Measurements from ENCODE around the gene ZNF134. TPM values are rescaled to one million over a fixed set of nuclear protein-coding genes. Genes with fewer than 3 reads are reported as not detected.

The ZNF134 gene
- total RNA-seq, result 10 to 100 TPM; 14.7 to 16.7 TPM

DNA sequence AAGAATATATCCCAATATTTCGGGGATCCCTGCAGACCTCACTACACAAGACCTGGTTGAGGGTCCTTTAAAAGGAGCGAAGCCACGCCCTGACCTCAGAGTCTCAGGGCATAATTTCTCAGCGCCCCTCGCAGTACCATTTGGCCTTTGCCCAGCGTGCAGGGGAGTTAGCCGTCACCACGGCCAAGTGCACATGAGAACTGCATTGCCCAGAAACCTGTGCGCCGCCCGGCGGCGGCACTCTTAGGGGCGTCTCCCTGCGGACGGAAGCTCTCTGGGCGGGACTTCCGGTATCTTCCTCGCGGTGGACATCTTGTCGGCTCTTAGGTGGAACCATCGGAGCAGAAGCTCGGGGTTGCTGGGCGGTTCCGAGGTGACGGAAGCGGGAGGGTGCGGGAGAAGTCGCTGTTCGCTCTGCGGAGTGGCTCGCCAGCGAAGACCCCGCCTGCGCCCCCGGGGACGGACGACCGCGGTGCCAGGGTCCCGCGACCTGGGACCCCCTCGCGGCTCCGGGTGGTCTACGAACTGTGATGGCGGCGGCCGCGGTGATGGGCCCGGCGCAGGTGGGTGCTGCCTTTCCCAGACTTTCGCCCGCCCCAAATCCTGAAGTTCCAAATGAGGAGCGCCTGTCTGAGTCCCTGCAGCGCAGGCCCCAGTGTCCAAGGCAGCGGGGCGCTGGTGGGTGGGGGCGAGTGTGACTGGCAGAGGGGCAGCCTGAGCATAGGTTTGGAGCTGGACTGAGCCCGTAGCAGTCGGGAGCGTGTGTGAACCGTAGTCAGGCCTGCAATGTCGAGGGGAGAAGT is at the start of gene ZNF134:
Gene ZNF134 (plus strand): TSS at position 302 of the 803 bp plus-strand sequence. CDS start 5,227 bp downstream, outside the sequence.
- peaks cover 18% of the 10 kb centered on the region for H3K4me1 Mint-ChIP-seq
- peaks cover 57% of the 10 kb centered on the region for H3K36me3 Mint-ChIP-seq (ENCODE audit: low read depth)
- peak within 1 kb of the TSS; percentile 72 for H3K27ac Mint-ChIP-seq
- peaks cover 64% of the 10 kb centered on the region for H3K9me3 Mint-ChIP-seq
- ChIA-PET CTCF (interaction anchor here (1.5 kb wide), 1 partner anchor 68 kb away, joined by 7 read pairs; the partner anchor contains the start of gene ZNF551), POLR2A (interaction anchor here (0.7 to 2.0 kb wide), 11 partner anchors 14 to 569 kb away, joined by 3 to 13 read pairs (median 4); partner anchors contain the start of genes ZNF211, ZNF274, ZNF416 and ZNF530)
- no peaks in the 10 kb centered on the region for H3K27me3 Mint-ChIP-seq
- H3K4me3 Mint-ChIP-seq, result peak within 1 kb of the TSS; percentile 87
- peak; percentile 92 for DNase-seq

DNA sequence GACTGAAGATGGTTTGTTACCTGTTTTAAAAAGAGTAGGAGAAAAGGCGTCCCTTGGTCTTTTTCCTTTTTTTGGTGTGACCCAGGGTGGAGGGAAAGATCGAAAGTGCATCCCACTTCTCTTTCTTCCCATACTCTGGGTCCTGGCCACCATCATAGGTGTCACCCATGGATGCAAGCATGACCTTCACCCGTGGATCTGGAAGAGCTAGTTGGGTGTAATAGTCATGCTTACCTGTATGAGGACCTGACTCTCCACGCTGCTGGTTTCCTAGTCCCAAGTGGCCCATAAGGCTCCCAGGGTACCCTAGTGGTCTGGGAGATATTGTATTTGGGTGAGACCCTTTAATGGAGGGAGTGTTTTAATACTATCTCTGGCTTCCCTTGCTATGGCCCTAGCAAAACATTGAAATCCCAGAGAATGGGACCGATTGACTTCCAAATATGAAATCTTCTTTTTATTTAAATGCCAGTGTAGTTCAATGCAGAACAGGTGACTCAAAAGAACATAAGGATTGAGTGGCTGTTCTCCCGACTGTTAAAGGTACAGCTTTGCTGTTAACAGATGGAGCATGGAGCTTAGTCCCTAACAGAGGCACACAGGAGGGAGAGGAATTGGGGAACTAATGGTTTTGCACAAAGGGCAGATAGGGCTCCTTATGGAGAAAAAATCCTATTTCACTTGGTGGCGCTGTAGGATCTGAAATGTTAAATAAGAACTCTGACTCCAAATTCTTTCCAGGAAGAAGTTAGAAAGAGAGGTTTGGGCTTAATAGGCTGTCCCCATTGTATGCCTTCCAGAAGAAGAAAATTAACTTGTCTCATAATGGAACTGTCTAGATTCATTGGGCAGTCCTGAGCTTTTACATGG is 47.4 kb upstream of the ZNF134 start:
- no peaks in the 10 kb centered on the region for H3K27me3 Mint-ChIP-seq
- no peak overlapping the region for H3K4me3 Mint-ChIP-seq
- H3K9me3 Mint-ChIP-seq, result peaks cover 78% of the 10 kb centered on the region
- POLR2A ChIA-PET, result no interaction called here
- CTCF ChIA-PET, result no interaction called here
- peaks cover 11% of the 10 kb centered on the region for H3K36me3 Mint-ChIP-seq (ENCODE audit: low read depth)
- no peaks in the 10 kb centered on the region for H3K4me1 Mint-ChIP-seq
- no peak overlapping the region for H3K27ac Mint-ChIP-seq
- DNase-seq, result no peak

DNA sequence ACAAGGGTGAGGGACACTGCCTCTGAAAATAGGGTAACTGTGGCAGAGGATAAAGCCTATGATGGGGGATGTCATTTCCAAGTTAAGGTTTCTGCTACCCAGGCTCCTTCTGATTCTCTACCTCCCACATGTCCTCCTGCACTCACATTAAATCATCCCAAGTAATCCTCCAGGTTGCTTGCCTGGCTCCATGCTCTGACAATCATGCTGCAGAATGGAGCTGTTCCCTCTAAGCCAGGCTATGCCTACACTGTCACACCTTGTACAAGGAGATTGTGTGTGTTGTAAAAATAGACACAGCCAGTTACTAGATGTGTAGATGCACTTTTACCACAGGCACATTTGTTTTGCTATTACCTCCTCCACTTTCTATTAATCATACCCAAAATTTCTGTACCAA is 43.3 kb upstream of the ZNF134 start:
- no peaks in the 10 kb centered on the region for H3K27me3 Mint-ChIP-seq
- no peak overlapping the region for H3K4me3 Mint-ChIP-seq
- H3K9me3 Mint-ChIP-seq, result peaks cover 86% of the 10 kb centered on the region
- DNase-seq, result no peak
- peaks cover 51% of the 10 kb centered on the region for H3K36me3 Mint-ChIP-seq (ENCODE audit: low read depth)
- ChIA-PET CTCF (no interaction called here), POLR2A (no interaction called here)
- no peak overlapping the region for H3K27ac Mint-ChIP-seq
- no peaks in the 10 kb centered on the region for H3K4me1 Mint-ChIP-seq

DNA sequence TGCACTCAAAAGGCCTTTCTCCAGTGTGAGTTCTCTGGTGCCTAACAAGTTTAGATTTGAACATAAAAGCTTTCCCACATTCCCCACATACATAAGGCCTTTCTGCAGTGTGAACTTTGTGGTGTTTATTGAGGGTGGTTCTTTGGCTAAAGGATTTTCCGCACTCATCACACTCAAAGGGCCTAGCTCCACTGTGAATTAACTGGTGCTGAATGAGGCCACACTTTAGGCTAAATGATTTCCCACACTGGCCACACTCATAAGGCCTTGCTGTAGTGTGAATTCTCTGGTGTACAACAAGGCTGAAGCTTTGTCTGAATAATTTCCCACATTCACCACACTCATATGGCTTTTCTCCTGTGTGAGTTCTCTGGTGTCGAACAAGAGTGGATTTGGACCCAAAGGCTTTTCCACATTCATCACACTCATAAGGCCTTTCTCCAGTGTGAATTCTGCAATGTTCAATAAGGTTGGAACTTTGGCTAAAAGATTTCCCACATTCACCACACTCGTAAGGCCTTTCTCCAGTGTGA is 41.6 kb upstream of the ZNF134 start:
- Mint-ChIP-seq H3K4me1 (peaks cover 9% of the 10 kb centered on the region), H3K36me3 (ENCODE audit: low read depth) (peaks cover 68% of the 10 kb centered on the region), H3K4me3 (no peak overlapping the region), H3K9me3 (peaks cover 86% of the 10 kb centered on the region), H3K27ac (no peak overlapping the region), H3K27me3 (no peaks in the 10 kb centered on the region)
- DNase-seq, result no peak
- POLR2A ChIA-PET, result no interaction called here
- CTCF ChIA-PET, result no interaction called here

DNA sequence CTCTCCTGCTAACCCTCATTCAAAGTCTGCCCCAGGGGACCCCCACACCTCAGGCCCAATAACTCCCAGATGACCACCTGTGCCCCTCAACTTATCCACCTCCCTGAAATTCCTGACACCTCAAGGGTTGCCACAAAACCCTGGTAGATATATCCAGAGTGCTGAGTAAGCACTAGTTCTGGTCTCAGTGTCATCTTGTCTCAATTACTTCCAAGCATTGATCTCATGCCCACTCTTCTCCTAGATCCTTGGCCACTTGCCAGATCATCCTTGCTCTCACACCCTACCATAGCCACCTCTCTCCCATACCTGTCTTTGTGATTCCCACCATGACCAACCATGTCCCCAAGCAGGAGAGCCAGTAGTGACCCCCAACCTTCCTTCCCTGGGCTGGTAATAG is 37.4 kb upstream of the ZNF134 start:
- H3K4me1 Mint-ChIP-seq, result peaks cover 21% of the 10 kb centered on the region
- DNase-seq, result no peak
- H3K27me3 Mint-ChIP-seq, result no peaks in the 10 kb centered on the region
- H3K36me3 Mint-ChIP-seq (ENCODE audit: low read depth), result peaks cover 77% of the 10 kb centered on the region
- H3K27ac Mint-ChIP-seq, result no peak overlapping the region
- ChIA-PET CTCF (no interaction called here), POLR2A (no interaction called here)
- H3K9me3 Mint-ChIP-seq, result peaks cover 72% of the 10 kb centered on the region
- peak overlapping the region; percentile 48 for H3K4me3 Mint-ChIP-seq

DNA sequence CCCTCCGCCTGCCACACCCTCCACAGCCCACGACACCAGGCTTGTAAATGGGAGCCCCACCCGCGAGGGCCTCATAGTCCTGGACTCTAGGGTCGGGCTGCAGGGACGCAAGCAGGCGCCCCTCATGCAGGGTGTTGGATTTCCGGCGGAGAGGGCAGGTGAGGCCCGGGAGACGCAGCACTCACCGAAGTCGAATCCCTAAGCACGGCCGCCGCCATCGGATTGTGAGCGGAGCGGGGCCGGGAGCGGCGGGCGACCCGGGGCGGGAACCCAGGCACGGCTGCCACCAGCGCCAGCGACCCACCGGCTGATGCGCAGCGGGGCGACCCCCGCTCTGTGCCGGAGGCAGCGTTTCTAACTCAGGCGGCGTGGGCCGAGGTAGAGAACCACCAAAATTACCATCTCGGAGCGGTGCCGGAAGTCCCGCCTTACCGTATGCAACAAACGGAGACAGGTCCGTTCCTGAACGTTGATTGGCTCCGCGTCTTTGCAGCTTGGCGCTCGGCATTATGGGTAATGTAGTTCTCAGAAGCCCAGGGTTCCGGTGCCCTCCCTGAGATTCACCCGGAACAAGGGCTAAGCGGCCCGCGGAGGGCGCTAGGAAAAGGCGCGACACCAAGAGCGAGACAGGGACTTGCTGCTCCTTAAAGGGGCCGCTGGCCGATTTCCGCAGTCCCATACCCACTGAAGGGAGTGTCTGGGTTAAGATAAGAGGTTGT is 35.4 kb upstream of the ZNF134 start, which contains the start of gene ZNF416:
Gene ZNF416 (minus strand): TSS at position 425 of the 719 bp plus-strand sequence. CDS start 207 bp downstream, at position 218.
- POLR2A ChIA-PET, result interaction anchor here (0.6 to 1.5 kb wide), 7 partner anchors 21 to 580 kb away, joined by 3 read pairs; partner anchors contain the start of genes TRAPPC2B, ZNF134, ZNF530 and ZNF547
- peak within 1 kb of the TSS; percentile 80 for H3K4me3 Mint-ChIP-seq
- H3K36me3 Mint-ChIP-seq (ENCODE audit: low read depth), result peaks cover 67% of the 10 kb centered on the region
- no peaks in the 10 kb centered on the region for H3K27me3 Mint-ChIP-seq
- DNase-seq, result peak; percentile 96
- peaks cover 24% of the 10 kb centered on the region for H3K4me1 Mint-ChIP-seq
- CTCF ChIA-PET, result interaction anchor here (0.6 to 1.4 kb wide), 3 partner anchors 78 to 424 kb away, joined by 3 to 5 read pairs (median 3); partner anchors contain the start of genes ZNF551 and ZNF606
- peak within 1 kb of the TSS; percentile 67 for H3K27ac Mint-ChIP-seq
- H3K9me3 Mint-ChIP-seq, result peaks cover 60% of the 10 kb centered on the region

DNA sequence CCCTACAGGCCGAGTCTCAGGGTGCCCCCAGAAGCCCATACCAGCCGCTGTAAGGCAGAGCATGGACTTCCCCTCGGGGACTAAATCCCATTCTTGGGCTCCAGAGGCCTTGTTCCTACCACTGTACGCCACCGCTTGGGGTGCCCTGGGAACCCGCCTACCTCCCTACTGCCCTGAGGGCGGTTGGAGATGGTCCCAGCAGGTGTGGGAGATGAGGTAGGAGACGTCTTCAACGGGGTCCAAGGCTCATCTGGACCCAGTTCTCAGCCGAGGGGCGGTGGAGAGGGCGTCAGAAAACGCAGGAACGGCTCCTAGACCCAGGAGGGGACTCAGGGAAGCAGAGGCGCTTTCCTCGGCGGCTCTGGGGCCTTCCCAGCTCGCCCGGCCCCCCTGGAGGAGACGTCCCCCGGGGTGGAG is 30.9 kb upstream of the ZNF134 start:
- ChIA-PET CTCF (no interaction called here), POLR2A (no interaction called here)
- H3K27me3 Mint-ChIP-seq, result no peaks in the 10 kb centered on the region
- H3K9me3 Mint-ChIP-seq, result peaks cover 46% of the 10 kb centered on the region
- no peak for DNase-seq
- peaks cover 61% of the 10 kb centered on the region for H3K36me3 Mint-ChIP-seq (ENCODE audit: low read depth)
- peaks cover 23% of the 10 kb centered on the region for H3K4me1 Mint-ChIP-seq
- peak overlapping the region; percentile 75 for H3K4me3 Mint-ChIP-seq
- no peak overlapping the region for H3K27ac Mint-ChIP-seq

DNA sequence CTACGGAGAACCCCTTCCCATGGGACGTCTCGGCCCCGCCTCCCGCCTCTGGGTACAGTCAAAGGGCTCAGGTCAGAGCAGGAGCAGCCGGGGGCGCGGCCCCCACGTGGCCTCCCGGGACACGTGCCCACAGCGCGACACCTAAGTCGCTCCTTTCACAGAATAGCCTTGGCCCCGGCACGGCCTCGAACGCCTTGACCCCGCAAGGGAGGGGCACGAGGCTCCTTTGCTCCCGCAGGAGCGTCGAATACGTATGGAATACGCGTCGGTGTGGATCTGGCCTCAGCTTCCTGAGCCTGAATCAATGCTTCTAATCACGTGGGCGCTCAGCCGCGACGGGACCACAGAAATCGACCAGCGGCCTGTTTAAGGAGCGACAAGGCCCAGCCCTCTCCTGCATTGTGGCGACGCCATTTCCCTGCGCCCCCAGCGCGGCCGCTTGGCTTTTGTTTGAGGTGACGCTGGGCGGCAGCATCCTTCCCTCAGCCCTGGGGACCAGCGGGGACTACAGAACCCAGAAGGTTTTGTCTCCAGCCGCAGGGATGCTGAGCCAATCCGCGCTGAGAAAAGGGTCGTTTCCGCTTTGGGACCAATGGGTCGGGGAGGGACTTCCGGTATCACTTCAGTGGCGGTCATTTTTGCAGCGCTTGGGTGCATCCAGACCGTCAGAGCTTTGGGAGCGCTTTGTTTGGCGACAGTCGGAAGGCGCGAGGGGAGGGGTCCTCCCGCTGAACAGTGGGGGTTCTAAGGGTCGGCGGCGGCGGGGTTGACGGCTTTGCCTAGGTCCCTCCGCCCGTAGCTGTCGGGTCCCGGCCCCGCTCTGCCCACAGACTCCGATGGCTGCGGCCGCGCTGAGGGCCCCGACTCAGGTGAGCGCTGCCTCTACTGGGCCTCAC is 30.3 kb upstream of the ZNF134 start, which contains the start of gene ZIK1:
Gene ZIK1 (plus strand): TSS at position 625 of the 896 bp plus-strand sequence. CDS start 212 bp downstream, at position 837.
- peak; percentile 89 for DNase-seq
- peaks cover 51% of the 10 kb centered on the region for H3K9me3 Mint-ChIP-seq
- ChIA-PET POLR2A (no interaction called here), CTCF (no interaction called here)
- no peaks in the 10 kb centered on the region for H3K27me3 Mint-ChIP-seq
- peaks cover 63% of the 10 kb centered on the region for H3K36me3 Mint-ChIP-seq (ENCODE audit: low read depth)
- H3K4me3 Mint-ChIP-seq, result peak within 1 kb of the TSS; percentile 75
- peak within 1 kb of the TSS; percentile 59 for H3K27ac Mint-ChIP-seq
- H3K4me1 Mint-ChIP-seq, result peaks cover 21% of the 10 kb centered on the region

DNA sequence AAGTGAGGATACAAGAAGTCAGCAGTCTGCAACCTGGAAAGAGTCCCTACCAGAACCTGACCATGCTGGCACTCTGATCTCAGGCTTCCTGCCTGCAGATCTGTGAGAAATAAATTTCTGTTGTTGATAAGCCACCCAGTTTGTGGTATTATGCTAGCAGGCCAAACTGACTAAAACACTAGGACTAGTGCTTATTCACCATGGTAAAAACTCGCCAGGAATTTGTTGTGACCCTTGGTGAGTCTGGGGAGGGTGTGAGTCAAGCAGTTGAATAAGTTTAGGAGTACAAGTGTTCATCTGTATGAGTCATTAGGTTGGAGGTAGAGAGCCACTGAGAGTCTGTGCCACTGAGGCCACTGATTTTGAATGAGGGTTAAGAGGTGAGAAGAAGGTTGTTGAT is 26.5 kb upstream of the ZNF134 start:
- CTCF ChIA-PET, result no interaction called here
- POLR2A ChIA-PET, result no interaction called here
- peaks cover 66% of the 10 kb centered on the region for H3K9me3 Mint-ChIP-seq
- no peak for DNase-seq
- H3K4me1 Mint-ChIP-seq, result peaks cover 17% of the 10 kb centered on the region
- no peak overlapping the region for H3K27ac Mint-ChIP-seq
- no peak overlapping the region for H3K4me3 Mint-ChIP-seq
- no peaks in the 10 kb centered on the region for H3K27me3 Mint-ChIP-seq
- peaks cover 82% of the 10 kb centered on the region for H3K36me3 Mint-ChIP-seq (ENCODE audit: low read depth)

DNA sequence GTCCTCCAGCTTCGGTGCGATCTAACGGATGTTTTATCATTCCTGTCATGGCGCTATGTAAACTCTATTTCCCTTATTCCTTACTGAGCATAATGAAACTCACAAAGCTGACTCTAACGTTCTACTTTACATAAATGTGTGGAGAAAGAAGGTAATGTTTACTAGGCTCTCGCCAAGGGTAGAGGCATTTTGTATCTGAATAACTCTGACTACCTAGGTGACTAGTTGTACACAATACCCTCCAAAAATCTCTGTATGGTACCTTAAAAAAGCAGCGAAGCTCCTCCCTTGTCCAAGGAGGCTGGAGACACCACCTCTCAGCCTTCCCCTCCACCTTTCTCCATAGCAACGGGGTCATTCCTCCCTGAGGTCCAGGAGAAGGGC is 14.7 kb upstream of the ZNF134 start:
- DNase-seq, result no peak
- ChIA-PET POLR2A (interaction anchor here (0.9 to 3.0 kb wide), 3 partner anchors 15 to 763 kb away, joined by 3 to 7 read pairs (median 3); partner anchors contain the start of genes ZNF134 and ZNF416), CTCF (no interaction called here)
- Mint-ChIP-seq H3K27ac (peak overlapping the region; percentile 42), H3K4me3 (peak overlapping the region; percentile 81), H3K9me3 (peaks cover 58% of the 10 kb centered on the region), H3K27me3 (no peaks in the 10 kb centered on the region), H3K4me1 (peaks cover 24% of the 10 kb centered on the region), H3K36me3 (ENCODE audit: low read depth) (peaks cover 48% of the 10 kb centered on the region)

DNA sequence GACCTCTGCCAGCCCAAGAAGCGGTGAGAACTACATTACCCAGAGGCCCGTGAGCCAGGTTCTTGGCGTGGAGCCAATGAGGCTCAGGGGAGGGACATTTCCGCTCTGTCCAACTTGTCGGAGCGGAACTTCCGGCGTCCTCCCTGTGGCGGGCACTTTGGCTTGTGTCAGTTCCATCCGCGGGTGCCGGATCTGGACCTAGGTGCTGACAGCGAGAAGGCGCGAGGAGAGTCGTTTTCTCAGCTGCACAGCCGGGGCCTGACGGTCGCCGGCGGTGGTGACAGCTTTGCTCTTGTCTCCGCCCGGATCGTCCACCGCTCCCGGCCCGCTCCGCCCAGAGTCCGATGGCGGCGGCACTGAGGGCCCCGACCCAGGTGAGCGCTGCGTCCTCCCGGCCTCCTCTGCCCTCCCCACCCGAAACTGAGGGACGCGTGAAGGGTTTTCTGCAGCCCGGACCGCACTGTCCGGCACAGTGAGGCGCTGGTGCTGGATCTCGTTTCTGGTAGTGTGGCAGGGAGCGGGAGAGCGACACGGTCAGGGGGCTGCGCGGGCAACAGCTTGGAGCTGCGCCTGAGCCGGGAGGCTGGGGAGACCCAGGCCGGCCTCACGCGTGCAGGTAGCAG is 14.2 kb upstream of the ZNF134 start, which contains the start of gene ZNF530:
Gene ZNF530 (plus strand): TSS at position 125 of the 623 bp plus-strand sequence. CDS start 4,461 bp downstream, outside the sequence.
- Mint-ChIP-seq H3K4me1 (peaks cover 24% of the 10 kb centered on the region), H3K36me3 (ENCODE audit: low read depth) (peaks cover 54% of the 10 kb centered on the region), H3K27me3 (no peaks in the 10 kb centered on the region), H3K4me3 (peak within 1 kb of the TSS; percentile 81), H3K27ac (peak within 1 kb of the TSS; percentile 42), H3K9me3 (peaks cover 61% of the 10 kb centered on the region)
- peak; percentile 89 for DNase-seq
- CTCF ChIA-PET, result no interaction called here
- POLR2A ChIA-PET, result interaction anchor here (0.9 to 3.0 kb wide), 4 partner anchors 11 to 762 kb away, joined by 3 to 7 read pairs (median 3); partner anchors contain the start of genes ZNF134 and ZNF416
